GM10266 (cell line): ENCODE measurements around the gene PHB1.

Experiments used
- DNase-seq: peaks from one replicate; pipeline ENCODE4 v3.0.0; 2012; ENCODE audit errors: extremely low spot score
- CTCF ChIP-seq: IDR thresholded peaks from 2 replicates; pipeline ENCODE4 v1.5.1; 2012; ENCODE audit warnings: mild to moderate bottlenecking, low read depth; ENCODE audit not compliant: control insufficient read depth, insufficient read depth; ENCODE audit errors: missing control alignments

The PHB1 gene

GRCh38 chr17:49414271-49414621 lies 436 bp downstream of the PHB1 start:
- DNase-seq: no peak
- TF ChIP-seq CTCF: no peak

- TF ChIP-seq CTCF: no peak
- no peak for DNase-seq
Measured at GRCh38 chr17:49409066-49409465, 5.6 kb downstream of the PHB1 start.

DNA sequence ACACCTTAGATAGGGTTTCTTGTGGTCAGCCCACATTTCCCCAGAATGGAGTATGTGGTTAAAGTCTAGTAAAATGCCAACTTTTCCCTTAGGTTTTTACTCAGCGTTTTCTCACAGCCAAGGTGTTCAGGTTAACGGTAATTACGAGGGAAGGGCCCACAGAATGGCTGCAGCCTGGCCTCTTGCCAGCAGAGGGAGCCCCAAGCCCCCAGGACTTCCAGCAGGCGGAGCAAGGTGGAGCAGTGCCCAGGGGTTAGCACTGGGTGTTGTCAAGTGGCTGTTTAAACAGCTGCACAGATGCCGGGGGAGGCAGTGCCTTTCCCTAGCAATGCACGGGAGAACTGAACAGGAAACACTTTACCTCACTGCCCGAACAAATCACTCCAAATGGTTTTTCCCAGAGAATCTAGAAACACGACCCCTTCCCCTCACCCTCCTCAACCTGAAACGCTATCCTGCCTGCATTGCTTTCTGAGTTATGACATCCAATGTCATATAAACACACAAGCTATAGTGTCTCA lies 6.6 kb downstream of the PHB1 start:
- DNase-seq: peak; percentile 80
- peak; percentile 94 for TF ChIP-seq CTCF

GRCh38 chr17:49407086-49407485 lies 7.6 kb downstream of the PHB1 start:
- no peak for DNase-seq
- TF ChIP-seq CTCF: no peak

- TF ChIP-seq CTCF: no peak
Measured at GRCh38 chr17:49406421-49407061, 8.1 kb downstream of the PHB1 start.

DNA sequence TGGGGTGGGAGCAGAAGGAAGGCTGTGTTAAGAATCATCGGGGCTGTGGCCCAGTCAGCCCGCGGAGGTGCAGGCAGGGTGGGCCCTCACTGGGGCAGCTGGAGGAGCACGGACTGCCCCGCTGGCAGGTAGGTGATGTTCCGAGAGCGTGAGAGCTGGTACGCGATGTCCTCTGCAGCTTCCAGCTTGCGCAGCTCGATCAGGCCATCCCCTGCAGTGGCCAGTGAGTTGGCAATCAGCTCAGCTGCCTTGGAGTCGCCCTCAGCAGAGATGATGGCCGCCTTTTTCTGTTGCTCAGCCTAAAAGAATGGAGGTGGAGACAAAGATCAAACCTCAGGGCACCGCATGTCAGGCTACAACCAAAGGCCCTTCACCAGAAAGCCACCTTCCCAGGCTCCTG lies 9.8 kb downstream of the PHB1 start:
- TF ChIP-seq CTCF: no peak
- DNase-seq: no peak

More at GRCh38 chr17:49406421-49407061, 8.1 kb downstream of the PHB1 start:
- DNase-seq: no peak

- DNase-seq: no peak
- no peak for TF ChIP-seq CTCF
Measured at GRCh38 chr17:49404361-49404760, 10.3 kb downstream of the PHB1 start.
